GM18909 (cell line): ENCODE measurements around the gene RSAD2.

ENCODE experiments used
- ATAC-seq: cut with Tn5 transposase; IDR thresholded peaks from one replicate; pipeline ENCODE4 v1.9.1; 2021; ENCODE audit warnings: mild to moderate bottlenecking; ENCODE audit not compliant: unreplicated experiment, poor library complexity

The RSAD2 gene

DNA sequence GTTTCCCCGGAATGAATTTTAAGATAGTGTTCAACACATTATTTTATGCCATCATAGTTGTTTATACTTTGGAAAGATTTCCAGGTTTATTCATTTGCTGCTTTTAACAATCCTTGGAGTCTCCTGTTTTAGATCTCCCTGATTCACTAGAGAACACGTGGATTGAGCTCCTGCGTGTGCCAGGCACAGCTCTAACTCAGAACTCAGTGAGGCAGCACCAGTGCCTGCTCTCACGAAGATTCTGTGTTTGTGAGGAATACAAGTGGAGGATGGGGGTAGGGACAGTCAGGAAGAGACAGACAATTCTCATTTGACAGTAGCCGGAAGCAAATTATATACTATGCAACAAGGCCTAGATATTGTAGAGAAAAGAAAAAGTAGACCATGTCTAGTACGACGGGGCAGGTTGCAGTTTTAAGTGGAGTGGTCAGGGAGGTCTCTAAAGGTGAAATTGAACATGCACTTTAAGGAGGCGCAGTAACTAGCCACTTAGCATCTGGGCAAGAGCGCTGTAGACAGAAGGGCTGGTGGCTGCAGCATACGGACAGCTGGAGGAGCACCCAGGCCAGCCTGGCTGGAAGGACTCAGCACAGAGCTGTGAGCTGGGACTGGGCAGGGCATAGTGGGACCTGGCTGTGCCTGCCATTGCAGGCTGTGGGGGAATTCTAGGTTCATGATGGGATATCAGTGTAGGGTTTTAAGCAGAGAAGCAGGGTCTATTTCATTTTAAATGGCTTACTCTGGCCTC is 63.9 kb downstream of the RSAD2 start:
- ATAC-seq = no peak

DNA sequence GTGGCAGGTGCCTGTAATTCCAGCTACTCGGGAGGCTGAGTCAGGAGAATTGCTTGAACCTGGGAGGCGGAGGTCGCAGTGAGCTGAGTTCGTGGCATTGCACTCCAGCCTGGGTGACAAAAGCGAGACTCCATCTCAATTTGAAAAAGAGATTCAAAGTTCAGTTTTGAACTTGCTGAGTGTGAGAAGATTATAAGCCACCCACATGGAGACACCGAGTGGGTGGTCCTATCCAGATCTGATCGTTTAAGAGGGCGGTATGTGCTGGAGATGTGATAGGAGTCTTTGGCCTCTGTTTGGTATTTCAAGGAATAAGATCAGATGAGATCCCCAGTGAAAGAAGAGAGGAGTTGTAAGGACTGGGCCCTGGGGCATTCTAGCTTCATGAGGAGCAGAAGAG is 65.3 kb downstream of the RSAD2 start:
- ATAC-seq = no peak

DNA sequence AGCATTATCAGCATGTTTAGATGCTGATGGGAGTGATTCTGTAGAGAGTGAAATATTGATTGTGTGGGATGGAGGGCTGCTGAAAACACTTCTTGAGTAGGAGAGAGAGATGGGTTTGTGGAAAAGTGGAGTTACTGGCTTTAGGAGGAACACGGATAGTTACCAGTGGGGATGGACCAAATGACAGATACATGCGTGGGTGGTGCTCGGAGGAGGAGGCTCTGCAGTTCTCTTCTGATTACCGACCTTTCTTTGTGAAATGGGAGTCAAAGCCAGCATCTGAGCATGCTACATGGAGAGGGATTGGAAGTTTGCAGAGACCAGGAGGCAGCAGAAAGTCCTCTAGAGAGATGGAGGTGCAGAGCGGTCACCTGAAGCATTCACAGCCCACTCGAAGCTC is 65.9 kb downstream of the RSAD2 start:
- no peak for ATAC-seq

DNA sequence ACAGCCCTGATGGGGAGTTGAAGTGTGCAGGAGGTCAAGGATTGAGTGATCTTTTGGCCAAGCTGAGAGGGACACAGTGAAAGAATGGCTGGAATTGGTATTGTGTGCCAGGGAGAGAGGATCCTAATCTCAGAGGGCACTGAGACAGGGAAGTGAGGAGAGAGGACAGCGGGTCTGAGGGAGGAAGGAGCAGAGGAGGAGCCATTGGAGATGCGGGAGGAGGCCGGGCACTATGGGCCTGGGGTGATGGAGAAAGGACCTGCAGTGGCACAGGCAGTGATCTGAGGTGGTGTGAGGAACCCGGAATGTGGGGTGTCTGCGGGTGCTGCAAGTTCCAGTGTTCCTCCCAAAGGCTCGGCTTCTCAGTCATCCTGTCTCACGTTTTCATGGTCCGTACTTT is 66.4 kb downstream of the RSAD2 start:
- ATAC-seq = no peak

DNA sequence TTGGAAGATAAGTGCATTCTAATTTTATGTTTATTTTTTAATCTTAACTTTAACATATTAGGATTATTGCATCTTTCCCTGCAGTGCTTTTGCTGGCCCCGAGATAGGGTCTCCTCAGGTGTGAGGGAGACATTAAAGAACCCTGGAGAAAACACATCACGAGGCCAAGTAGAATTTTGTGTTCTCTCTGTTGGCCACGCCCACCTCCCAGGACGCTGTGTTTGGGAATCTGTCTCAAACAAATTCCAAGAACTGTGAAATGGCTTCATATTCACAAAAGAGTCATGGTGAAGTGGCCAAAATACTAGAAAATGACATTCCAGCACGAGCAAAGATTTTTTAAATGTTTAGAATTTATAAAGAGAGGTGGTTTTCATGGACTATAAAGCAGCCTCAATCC is 67.0 kb downstream of the RSAD2 start:
- ATAC-seq = no peak

DNA sequence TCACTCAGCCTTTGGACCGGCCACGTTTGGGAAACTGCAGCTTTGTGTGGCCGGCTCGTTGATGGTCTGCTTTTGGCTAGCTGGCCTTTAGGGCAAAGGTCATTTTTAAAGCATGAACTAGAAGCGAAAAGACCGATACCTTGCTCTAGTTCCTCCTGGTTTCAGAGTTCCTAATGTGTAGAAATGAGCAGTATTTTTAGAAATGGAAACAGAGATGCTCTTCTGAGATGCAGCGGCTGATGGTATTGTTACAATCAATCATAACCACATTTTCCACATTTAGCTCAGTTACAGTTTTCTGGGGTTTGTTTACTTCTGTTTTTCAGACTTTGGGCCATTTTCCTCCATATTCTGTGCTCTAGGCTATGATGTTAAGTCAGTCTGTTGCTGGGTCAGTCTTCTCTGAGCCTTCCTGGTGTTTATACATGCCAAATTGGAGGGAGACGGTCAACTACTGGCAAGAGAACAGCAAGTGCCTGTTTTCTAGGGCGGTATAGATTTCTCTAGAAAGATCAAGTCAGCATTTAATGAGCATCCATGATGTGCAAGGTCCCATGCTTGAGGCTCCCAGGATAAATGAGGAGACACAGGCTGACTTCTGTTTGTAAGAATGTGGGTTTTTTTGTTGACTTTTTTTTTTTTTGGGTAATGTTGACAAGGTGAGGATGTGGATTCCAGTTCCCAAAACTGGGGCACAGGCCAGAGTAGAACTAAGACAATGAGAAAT is 67.7 kb downstream of the RSAD2 start:
- ATAC-seq = peak; percentile 94

DNA sequence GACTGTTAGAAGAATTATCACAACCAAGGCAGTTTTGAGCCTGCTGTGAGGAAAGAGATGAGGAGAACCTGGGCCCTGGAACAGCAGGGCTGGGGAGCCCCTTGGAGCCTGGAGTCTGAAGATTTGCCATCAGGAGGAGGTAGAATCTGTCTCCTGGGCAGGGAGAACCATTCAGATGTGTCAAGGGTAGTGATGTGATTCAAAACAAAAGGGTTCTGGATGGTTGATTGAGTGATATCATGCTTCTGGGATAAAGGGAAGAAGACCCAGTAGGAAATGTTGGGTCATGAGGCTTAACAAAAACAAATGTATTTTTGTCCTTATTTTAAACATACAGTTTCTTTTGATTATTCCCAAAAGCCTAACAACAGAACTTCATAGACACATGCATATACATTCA is 68.2 kb downstream of the RSAD2 start:
- ATAC-seq = no peak

DNA sequence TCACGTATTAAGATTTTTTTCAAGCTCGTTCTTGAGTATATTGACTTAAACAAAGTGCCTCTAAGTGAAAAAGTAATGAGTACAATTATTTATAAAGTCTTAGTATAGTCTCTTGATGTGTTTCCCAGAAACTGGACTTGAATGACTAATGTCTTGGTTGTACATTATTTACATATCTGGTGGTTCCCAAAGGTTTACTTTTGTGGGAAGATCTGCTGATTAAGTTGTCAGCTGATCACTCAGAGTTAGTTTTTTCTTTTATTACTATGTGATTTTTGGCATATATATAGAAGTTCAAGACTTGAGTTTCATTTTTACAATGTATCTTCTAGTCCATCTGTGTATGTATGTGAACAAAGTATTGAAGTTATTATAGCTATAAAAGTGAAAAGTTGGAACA is 69.1 kb downstream of the RSAD2 start:
- ATAC-seq = no peak
